GM10266 (cell line): Measurements from ENCODE around the gene ADM5.
"Not testable (repeated sequence)": the region's sequence is repeated elsewhere in the genome, so short reads cannot be mapped to it uniquely, and the experiment has no call there.

ENCODE experiments used
- DNase-seq: peaks from one replicate; pipeline ENCODE4 v3.0.0; 2012; ENCODE audit errors: extremely low spot score
- TF ChIP-seq, protein P1 (sequence below): IDR thresholded peaks from 2 replicates; pipeline ENCODE4 v1.5.1; 2012; ENCODE audit warnings: mild to moderate bottlenecking, low read depth; ENCODE audit not compliant: control insufficient read depth, insufficient read depth; ENCODE audit errors: missing control alignments

The ADM5 gene

DNA sequence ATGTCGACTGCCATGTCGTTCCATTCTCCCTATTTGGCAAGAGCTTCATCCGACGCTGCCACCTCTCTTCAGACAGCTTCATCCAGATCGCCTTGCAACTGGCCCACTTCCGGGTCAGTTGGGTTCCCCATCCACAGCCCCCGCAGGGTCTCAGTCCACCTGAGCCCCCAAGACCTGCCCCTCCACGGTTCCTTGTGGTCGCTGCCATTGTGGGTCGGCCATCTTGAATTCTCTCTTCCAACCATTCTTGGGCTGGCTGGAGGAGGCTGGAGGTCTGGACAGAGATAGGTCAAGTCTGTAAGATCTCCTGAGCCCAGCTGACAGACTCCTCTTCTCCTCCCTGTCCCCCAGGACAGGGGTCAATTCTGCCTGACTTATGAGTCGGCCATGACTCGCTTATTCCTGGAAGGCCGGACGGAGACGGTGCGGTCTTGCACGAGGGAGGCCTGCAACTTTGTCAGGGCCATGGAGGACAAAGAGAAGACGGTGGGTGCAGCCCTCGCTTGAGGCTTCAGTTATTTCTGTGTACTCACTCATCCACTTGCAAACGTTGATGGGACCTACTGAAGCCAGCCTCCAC lies 21.1 kb downstream of the ADM5 start:
- DNase-seq = no peak
- TF ChIP-seq, protein P1, sequence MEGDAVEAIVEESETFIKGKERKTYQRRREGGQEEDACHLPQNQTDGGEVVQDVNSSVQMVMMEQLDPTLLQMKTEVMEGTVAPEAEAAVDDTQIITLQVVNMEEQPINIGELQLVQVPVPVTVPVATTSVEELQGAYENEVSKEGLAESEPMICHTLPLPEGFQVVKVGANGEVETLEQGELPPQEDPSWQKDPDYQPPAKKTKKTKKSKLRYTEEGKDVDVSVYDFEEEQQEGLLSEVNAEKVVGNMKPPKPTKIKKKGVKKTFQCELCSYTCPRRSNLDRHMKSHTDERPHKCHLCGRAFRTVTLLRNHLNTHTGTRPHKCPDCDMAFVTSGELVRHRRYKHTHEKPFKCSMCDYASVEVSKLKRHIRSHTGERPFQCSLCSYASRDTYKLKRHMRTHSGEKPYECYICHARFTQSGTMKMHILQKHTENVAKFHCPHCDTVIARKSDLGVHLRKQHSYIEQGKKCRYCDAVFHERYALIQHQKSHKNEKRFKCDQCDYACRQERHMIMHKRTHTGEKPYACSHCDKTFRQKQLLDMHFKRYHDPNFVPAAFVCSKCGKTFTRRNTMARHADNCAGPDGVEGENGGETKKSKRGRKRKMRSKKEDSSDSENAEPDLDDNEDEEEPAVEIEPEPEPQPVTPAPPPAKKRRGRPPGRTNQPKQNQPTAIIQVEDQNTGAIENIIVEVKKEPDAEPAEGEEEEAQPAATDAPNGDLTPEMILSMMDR = no peak

DNA sequence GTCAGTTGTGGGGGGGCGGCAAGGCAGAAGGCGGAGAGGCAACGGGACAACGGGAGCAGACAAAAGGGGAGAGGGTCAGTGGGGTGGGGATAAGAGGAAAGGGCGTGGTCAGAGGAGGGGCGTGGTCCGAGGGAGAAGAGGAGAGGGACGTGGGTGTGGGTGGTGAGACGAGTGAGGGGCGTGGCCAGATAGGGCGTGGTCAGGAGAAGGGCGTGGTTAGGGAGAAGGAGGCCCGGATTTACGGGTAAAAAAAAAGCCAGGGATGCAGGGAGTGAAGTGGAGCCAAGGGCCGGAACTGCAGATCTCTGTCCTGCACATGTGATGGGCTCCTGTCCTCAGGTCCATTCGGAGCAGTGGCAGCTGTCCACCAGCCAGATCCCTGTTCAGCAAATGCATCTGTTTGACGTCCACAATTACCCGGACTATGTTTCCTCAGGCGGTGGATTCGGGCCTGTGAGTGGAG lies 23.0 kb downstream of the ADM5 start:
- TF ChIP-seq, protein P1 = no peak
- no peak for DNase-seq

DNA sequence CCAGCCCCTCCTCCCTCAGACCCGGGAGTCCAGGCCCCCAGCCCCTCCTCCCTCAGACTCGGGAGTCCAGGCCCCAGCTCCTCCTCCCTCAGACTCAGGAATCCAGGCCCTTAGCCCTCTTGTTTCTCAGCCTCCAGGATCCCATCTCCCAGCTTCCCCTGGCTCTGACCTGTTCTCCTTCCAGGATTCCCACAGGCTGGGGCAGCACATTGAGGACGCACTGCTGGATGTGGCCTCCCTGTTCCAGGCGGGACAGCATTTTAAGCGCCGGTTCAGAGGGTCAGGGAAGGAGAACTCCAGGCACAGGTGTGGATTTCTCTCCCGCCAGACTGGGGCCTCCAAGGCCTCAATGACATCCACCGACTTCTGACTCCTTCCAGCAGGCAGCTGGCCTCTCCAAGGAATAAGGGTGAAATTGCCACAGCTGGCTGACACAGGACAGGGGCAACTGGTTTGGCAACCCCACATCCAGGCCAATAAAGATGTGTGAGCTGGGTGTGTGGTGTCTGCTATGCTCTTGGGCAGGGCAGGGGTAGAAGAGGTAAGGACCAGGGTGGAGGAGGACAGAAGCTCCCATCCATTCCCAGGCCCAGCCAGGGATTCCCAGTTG lies 23.9 kb downstream of the ADM5 start:
- no peak for DNase-seq
- TF ChIP-seq, protein P1 = no peak

DNA sequence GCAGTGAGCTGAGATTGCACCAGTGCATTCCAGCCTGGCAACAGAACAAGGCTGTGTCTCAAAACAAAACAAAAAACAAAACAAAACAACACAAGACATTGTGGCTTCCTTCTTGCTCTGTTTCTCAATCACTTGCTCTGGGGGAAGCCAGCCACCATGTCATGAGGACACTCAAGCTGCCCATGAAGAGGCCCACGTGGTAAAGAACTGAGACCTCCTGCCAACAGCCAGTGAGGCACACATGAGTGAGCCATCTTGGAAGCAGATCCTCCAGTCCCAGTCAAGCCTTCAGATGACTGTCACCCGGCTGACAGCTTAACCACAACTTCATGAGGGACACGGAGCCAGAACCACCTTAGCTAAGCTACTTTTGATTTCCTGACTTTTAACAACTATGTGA lies 26.8 kb downstream of the ADM5 start:
- TF ChIP-seq, protein P1 = no peak
- no peak for DNase-seq

DNA sequence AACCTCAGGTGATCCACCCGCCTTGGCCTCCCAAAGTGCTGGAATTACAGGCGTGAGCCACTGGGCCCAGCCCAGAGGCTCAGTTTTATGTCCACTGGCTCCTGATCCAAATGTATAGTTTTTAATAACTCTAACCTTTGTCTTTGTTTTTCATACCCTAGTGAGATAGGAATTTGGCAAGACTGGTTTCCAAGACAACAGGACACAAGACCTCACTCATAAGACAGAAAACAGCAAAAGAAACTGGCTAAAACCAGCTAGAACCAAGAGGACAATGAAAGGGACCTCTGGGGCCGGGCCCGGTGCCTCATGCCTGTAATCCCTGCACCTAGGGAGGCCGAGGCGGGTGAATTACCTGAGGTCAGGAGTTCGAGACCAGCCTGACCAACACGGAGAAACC lies 29.1 kb downstream of the ADM5 start:
- no peak for DNase-seq
- TF ChIP-seq, protein P1 = no peak

DNA sequence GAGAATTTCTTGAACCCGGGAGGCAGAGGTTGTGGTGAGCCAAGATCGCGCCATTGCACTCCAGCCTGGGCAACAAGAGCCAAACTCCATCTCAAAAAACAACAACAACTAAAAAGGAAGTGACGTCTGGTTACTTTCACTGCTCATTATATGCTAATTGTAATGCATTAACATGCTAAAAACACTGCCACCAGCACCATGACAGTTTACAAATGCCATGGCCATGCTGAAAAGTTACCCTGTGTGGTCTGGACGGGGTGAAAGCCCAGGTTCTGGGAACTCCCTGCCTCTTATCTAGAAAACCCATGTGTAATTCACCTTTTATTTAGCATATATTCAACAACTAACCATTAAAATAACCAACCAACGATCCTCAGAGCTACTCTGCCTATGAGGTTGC lies 29.6 kb downstream of the ADM5 start:
- TF ChIP-seq, protein P1 = no peak
- no peak for DNase-seq

DNA sequence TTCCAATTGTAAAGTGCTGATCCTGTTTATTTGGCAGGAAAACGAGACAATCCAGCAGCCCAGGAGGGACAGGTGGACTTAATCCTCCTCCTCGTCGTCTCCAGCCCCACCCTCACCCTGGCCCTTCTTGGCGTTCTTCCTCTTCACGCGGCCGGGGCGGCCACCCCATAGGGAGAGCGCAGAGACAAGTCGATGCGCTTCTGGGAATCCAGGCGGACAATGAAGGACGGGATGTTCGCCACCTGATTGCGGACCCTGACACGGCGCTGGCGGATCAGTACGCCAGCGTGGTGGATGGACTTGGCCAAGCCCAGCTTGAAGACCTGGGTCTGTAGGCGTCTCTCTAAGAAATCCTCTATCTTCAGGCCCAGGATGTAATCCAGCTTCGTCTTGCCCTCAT lies 30.0 kb downstream of the ADM5 start:
- DNase-seq = not testable (repeated sequence)

DNA sequence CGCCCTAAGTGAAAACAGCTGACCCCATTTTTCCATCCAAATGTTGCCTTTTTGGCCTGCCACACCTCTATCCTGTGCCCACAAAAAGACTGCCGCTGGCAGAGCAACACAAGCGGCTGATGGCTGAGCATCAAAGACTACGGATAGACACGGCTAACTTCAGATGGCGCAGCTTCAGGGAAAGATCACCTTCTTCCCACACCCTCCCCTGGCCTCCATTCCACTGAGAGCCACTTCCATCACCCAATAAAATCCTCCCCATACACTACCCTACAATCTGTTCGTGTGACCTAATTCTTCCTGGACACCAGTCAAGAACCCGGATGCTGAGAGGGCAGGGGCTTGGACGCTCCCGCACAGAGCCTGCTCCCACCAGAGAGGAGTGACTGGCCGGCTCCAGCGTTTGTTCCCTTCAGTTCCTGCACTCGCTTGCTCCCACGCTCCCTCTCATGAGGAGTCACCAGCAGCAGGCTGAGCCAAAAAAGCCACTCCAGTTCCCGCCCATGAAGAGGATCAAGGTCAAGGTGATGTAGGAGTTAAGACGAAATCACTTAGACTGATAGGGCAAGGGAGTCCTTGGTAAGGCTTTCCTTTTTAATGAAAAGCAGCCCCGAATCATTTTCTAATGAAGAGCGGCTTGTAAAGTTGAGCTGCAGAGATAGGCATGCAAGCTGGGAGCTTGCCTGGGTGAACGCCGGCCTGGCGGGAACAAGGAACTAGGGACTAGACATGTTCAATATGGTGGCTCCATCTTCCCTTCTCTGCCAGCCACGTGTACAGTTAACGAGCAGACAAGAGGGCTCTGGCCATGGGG lies 38.0 kb downstream of the ADM5 start:
- TF ChIP-seq, protein P1 = no peak
- no peak for DNase-seq
